Mesodermal cell (in vitro differentiated cells): Measurements from ENCODE around the gene ADGRB3.

Source experiments
- H3K27ac ChIP-seq: 2 replicates; pipeline ENCODE4 v1.7.0; 2013; ENCODE audit warnings: mild to moderate bottlenecking, low read depth, low read length, moderate library complexity; ENCODE audit not compliant: severe bottlenecking
- H3K36me3 ChIP-seq: 2 replicates; pipeline ENCODE4 v1.7.1; 2013; ENCODE audit warnings: mild to moderate bottlenecking, low read length, moderate library complexity; ENCODE audit not compliant: control insufficient read depth, insufficient read depth
- H3K4me1 ChIP-seq: one replicate; pipeline ENCODE4 v1.7.1; 2013; ENCODE audit warnings: mild to moderate bottlenecking, low read length; ENCODE audit not compliant: insufficient read depth, control insufficient read depth, poor library complexity, severe bottlenecking
- H3K4me3 ChIP-seq: 2 replicates; pipeline ENCODE4 v1.7.0; 2013; ENCODE audit warnings: low read length, control low read depth, mild to moderate bottlenecking; ENCODE audit not compliant: insufficient read depth, poor library complexity, severe bottlenecking; ENCODE audit errors: extremely low read depth
- H3K9me3 ChIP-seq: 2 replicates; pipeline ENCODE4 v1.7.1; 2013; ENCODE audit warnings: mild to moderate bottlenecking, low read length, moderate library complexity; ENCODE audit not compliant: control insufficient read depth
- WGBS, 2 experiments: methylation state at CpG; one replicate each; pipeline ENCODE4 v1.1.5; 2013; ENCODE audit warnings: missing lambda C conversion rate in 2 of 2; ENCODE audit not compliant: insufficient coverage in 2 of 2; 5-methylcytosine and 5-hydroxymethylcytosine counted together

The ADGRB3 gene

DNA sequence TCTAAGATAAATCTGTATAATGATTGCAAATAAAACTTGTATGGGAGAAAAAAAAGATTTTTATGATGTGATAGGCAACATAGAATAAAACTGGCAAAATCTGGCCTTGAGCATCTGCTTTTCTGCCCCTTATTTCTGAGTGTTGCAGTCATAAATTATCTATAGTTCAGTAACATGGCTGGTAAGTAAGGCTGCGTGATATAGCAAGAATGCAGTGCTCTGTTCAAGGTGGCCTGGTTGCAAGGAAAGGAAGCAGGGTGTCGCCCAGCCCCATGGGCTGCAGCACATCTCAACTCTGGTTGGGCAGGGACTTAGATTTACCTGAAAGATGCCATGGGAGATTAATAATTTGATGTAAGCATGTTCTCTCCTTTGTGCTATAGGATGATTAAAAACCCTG, 582.3 kb downstream of the ADGRB3 start:
- no peaks in the 10 kb centered on the region for H3K9me3 ChIP-seq
- no peak overlapping the region for H3K27ac ChIP-seq
- no peak overlapping the region for H3K4me3 ChIP-seq
- H3K36me3 ChIP-seq, result no peaks in the 10 kb centered on the region
- WGBS, 2 experiments, result 86 to 100% methylated on average over 1 to 2 of the region's 2 CpGs
- no peaks in the 10 kb centered on the region for H3K4me1 ChIP-seq

DNA sequence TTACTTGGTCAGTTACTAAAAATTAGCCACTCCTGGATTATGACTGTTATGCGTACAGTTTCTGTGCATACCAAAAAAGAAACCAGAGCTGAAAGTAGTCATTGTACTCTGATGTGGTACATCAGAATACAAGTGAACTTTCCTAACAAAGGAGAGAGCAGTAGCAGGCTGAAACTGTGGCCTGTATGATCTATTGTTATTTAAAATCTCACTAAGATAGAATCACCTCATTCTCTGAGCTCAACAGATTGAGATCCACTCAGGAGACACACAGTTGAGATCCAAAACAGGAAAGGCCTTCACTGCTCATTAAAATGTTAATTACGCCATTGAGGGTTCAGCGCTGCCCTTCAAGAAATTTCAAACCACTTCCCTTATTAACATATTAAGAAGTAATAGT, 585.3 kb downstream of the ADGRB3 start:
- H3K36me3 ChIP-seq, result no peaks in the 10 kb centered on the region
- no CpG with 5 or more reads among the region's 3 CpGs for WGBS, 2 experiments
- no peaks in the 10 kb centered on the region for H3K9me3 ChIP-seq
- H3K27ac ChIP-seq, result no peak overlapping the region
- no peaks in the 10 kb centered on the region for H3K4me1 ChIP-seq
- H3K4me3 ChIP-seq, result no peak overlapping the region

DNA sequence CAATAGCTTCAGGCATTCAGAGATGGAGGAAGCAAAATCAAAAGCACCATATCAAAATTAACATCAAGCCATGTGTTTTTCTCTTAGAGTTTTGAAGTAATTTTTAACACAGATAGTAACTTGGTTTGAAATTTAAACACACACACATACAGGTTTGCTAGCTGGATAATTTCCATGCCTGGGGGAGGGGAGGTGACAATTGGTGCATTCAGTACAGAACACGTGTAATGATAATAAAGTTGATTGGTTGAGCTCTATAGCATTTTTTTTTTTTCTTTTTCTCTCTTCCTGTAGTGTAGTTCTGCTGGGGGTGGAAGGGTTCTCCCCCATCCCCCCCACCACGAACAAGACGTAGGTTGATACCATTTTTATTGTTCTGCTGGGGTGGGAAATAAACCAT, 596.9 kb downstream of the ADGRB3 start:
- H3K36me3 ChIP-seq, result no peaks in the 10 kb centered on the region
- H3K4me3 ChIP-seq, result no peak overlapping the region
- WGBS, 2 experiments, result no CpG with 5 or more reads among the region's 3 CpGs
- no peak overlapping the region for H3K27ac ChIP-seq
- no peaks in the 10 kb centered on the region for H3K9me3 ChIP-seq
- no peaks in the 10 kb centered on the region for H3K4me1 ChIP-seq

DNA sequence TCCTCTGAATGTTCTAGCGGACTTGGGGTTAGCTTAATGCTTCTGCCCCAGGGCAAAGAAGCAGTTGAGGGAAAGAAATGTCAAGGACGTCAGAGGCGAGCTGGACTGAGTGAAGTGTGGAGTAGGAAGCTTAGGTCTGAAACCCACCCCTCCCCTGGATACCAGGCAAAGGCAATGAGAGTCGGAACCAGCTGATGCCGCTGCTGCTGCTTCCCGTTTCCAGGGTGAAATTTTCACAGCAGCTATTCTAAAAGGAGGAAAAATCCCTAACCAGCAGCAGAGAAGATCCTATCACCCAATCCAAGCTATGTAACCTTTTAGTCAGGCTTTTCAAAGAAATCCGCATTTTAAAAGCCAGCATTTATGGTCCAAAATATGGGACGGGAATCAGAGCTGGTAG, 597.4 kb downstream of the ADGRB3 start:
- Histone ChIP-seq H3K36me3 (no peaks in the 10 kb centered on the region), H3K9me3 (no peaks in the 10 kb centered on the region), H3K27ac (no peak overlapping the region), H3K4me3 (no peak overlapping the region), H3K4me1 (no peaks in the 10 kb centered on the region)
- WGBS, 2 experiments, result 0 to 13% methylated on average over 1 to 6 of the region's 8 CpGs

DNA sequence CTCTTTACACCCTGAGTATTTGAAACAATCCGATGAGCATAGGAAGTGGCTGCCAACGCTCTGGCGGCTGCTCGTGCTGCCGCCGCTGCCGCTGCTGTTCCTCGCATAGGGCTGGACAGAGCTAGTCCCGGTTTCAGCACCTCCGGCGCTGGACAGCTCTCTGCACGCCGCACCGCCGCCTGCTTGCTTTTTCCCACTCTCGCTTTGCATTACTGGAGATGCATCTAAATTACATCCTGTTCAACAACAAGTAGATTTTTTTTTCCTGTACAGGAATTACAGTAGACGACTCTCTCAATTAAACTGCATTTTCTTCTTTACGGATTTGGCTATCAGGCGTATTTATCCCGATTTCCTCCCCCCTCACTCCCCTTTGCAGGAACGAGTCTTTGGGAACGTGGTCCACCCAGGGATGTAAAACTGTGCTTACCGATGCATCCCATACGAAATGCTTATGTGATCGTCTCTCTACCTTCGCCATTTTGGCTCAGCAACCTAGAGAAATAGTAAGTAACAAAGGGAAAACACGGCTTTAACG, 597.9 kb downstream of the ADGRB3 start:
- WGBS, 2 experiments, result 5 to 11% methylated on average over 26 to 27 of the region's 28 CpGs
- Histone ChIP-seq H3K36me3 (no peaks in the 10 kb centered on the region), H3K4me1 (no peaks in the 10 kb centered on the region), H3K27ac (no peak overlapping the region), H3K9me3 (no peaks in the 10 kb centered on the region), H3K4me3 (no peak overlapping the region)

DNA sequence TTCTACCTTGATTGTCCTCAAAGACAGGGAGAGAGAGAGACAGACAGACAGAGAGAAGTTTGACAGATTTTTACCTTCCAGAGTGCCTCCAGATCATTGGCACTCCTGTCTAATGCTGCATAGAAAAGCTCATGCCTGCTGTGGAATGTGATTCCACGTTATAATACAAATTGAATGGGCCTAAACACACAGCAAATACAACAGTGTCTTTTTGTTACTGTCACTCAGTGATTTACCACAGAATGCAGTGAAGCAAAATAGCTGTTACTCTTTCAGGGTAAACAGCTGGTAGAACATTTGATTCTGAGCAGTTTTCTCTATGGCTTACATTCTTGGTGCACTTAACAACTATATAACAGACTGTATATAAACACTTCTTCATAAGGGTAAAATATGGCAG, 603.0 kb downstream of the ADGRB3 start:
- Histone ChIP-seq H3K9me3 (no peaks in the 10 kb centered on the region), H3K36me3 (no peaks in the 10 kb centered on the region), H3K4me3 (no peak overlapping the region), H3K4me1 (no peaks in the 10 kb centered on the region), H3K27ac (no peak overlapping the region)
- WGBS, 2 experiments, result 71% methylated on average over 1 of the region's 1 CpG; no CpG with 5 or more reads in 1 of the 2 experiments

DNA sequence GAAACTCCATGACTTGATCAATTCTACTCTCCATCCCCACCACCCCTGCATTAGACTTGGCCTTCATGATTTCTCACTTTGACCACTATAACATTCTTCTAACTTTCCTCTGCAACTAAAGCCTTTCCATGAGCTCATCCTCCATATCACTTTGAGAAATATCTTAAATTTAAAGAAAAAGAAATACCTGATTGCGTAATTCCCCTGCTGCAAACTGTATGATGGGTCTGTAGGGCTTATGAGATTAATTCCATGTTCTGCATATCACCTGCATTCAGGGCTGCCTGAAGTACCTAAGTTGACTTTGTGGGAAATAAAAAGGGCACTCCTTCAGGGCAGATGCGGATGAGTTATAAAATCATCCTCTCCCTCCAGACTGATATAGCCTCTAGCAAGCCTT, 611.9 kb downstream of the ADGRB3 start:
- H3K36me3 ChIP-seq, result no peaks in the 10 kb centered on the region
- no peak overlapping the region for H3K27ac ChIP-seq
- H3K4me3 ChIP-seq, result no peak overlapping the region
- 90 to 92% methylated on average over 1 to 2 of the region's 2 CpGs for WGBS, 2 experiments
- H3K4me1 ChIP-seq, result no peaks in the 10 kb centered on the region
- H3K9me3 ChIP-seq, result no peaks in the 10 kb centered on the region

DNA sequence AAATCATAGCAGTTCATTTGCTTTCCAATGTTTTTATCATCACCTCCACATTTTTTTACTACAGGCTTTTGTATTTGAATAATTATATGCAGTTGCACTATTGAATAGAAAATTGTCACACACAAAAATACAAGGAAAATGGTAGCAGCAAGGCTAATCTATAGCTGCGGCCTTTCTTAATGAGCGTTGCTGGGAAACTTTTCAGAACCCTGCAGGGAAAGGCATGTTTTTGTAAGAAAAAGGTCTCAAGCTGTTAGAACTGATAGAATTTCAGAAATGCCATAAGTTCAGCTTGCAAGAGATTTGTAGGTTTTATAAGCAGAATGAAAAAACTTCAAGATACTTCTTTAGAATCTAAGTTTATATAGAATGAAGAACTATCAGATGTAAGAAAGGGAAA, 625.9 kb downstream of the ADGRB3 start:
- Histone ChIP-seq H3K27ac (no peak overlapping the region), H3K4me1 (no peaks in the 10 kb centered on the region), H3K9me3 (no peaks in the 10 kb centered on the region), H3K4me3 (no peak overlapping the region), H3K36me3 (no peaks in the 10 kb centered on the region)
- 90 to 100% methylated on average over 2 of the region's 2 CpGs for WGBS, 2 experiments

DNA sequence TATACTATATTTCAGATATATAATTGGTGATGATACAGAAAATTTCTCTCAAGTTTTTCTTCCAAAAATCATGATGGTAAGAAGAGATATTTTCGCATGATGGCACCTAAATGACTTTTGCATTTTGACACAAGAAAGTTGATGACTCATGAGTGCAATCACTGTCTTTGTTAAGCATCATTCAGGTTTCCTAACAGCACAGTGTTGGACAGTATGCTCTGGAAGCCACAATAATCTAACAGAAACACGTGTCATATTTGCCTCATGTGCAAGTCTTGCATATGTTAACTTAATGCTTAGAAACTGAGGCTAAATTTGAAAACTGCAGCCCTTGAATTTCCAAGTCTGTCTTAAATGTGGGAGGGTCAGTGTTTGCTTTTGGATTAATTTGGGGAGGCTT, 628.2 kb downstream of the ADGRB3 start:
- no peak overlapping the region for H3K4me3 ChIP-seq
- WGBS, 2 experiments, result 96% methylated on average over 2 of the region's 2 CpGs; no CpG with 5 or more reads in 1 of the 2 experiments
- H3K27ac ChIP-seq, result no peak overlapping the region
- H3K4me1 ChIP-seq, result no peaks in the 10 kb centered on the region
- no peaks in the 10 kb centered on the region for H3K9me3 ChIP-seq
- H3K36me3 ChIP-seq, result no peaks in the 10 kb centered on the region

DNA sequence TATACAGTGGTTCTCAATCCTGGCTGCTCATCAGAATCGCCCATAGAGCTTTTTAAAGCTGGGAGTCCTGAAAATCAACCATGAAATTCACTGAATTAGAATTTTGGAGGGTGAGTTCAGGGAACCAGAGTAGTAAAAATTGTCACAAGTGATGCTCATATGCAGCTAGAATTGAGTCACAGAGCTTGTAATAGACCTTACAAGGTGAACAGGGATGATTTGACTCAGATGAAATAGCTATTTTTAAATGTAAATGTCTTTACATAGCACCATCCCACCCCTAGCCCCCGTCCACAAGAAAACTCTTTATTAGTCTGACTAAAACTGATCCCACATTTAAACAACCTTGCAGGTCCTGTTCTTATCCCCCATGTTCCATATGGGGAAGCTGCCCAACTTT, 630.0 kb downstream of the ADGRB3 start:
- Histone ChIP-seq H3K9me3 (no peaks in the 10 kb centered on the region), H3K36me3 (no peaks in the 10 kb centered on the region), H3K4me1 (no peaks in the 10 kb centered on the region), H3K27ac (no peak overlapping the region), H3K4me3 (no peak overlapping the region)
- 60 to 71% methylated on average over 1 of the region's 2 CpGs for WGBS, 2 experiments

DNA sequence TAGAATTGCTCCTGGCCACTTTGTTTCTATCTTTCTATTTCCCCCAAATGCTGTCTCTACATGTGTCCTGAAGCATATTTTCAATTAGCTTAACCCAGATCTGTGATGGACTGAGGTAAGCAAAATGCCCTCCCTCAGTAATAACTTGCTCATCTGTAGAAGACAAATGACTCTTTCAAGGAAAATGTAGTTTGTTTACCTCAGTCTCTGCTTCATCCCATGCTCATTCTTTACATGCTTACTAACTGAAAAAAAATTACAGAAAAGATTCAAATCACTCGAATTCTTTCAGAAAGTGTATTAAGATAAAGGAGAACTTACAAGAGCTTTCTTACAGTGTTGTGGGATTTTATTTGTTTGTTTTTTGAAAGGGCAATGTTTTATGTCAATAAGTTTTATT, 630.6 kb downstream of the ADGRB3 start:
- no peak overlapping the region for H3K4me3 ChIP-seq
- no CpG with 5 or more reads among the region's 1 CpG for WGBS, 2 experiments
- H3K36me3 ChIP-seq, result no peaks in the 10 kb centered on the region
- no peaks in the 10 kb centered on the region for H3K9me3 ChIP-seq
- H3K4me1 ChIP-seq, result no peaks in the 10 kb centered on the region
- no peak overlapping the region for H3K27ac ChIP-seq
